Activated T-helper 1 cell treated with anti-CD3 and anti-CD28 coated beads, Interleukin-12 subunit alpha, Interleukin-12 subunit beta, Interleukin-2, Interleukin-4 antibody, amounts not matched to agents 30 ng/mL and 10 ng/mL and 1 ng/mL, durations not matched to agents 14 hours and 24 hours and 36 hours (primary cell): ENCODE measurements around the gene ERC1. TPM values are rescaled to one million over a fixed set of nuclear protein-coding genes. Genes with fewer than 3 reads are reported as not detected.

Source experiments
- DNase-seq: peaks from one replicate; pipeline ENCODE4 v3.0.0; 2021; ENCODE audit warnings: low spot score
- H3K27ac Mint-ChIP-seq: one replicate; pipeline ENCODE4 v1.8.0; 2021; ENCODE audit warnings: mild to moderate bottlenecking, mixed read lengths
- H3K27me3 Mint-ChIP-seq: one replicate; pipeline ENCODE4 v1.8.0; 2022; ENCODE audit warnings: mild to moderate bottlenecking, moderate library complexity, mixed read lengths; ENCODE audit not compliant: insufficient read depth
- H3K36me3 Mint-ChIP-seq: one replicate; pipeline ENCODE4 v1.8.0; 2021; ENCODE audit warnings: low read depth, mixed read lengths
- H3K4me1 Mint-ChIP-seq: one replicate; pipeline ENCODE4 v1.8.0; 2021; ENCODE audit warnings: low read depth, mixed read lengths
- H3K4me3 Mint-ChIP-seq: one replicate; pipeline ENCODE4 v1.8.0; 2021; ENCODE audit warnings: mild to moderate bottlenecking, moderate library complexity, mixed read lengths
- H3K9me3 Mint-ChIP-seq: one replicate; pipeline ENCODE4 v1.8.0; 2021; ENCODE audit warnings: mixed read lengths
- intact Hi-C: fragments of 100-400 bp; cut with micrococcal nuclease; formaldehyde crosslinking; loops from one replicate; pipeline ENCODE4 v1.15.1; 2024
- total RNA-seq: library from RNA; stranded (reverse); gene quantifications from 2 replicates; pipeline ENCODE4 v1.2.3, GENCODE V29; 2022

The ERC1 gene
- 33.6 and 34.3 TPM in 2 replicates for total RNA-seq

GRCh38 chr12:990661-991349 lies at the start of gene ERC1:
Gene ERC1, plus strand, starts transcription at chr12:991223. Its CDS starts 36,681 bp downstream, at chr12:1027904.
- peaks cover 7% of the 10 kb centered on the region for H3K27me3 Mint-ChIP-seq
- no peaks in the 10 kb centered on the region for H3K9me3 Mint-ChIP-seq
- intact Hi-C loops, result loop anchor here (1.0 to 5.0 kb wide), 9 partner anchors 42 to 700 kb away; partner anchors contain the start of genes ADIPOR2, CCDC77, FBXL14 and KDM5A
- peak within 1 kb of the TSS; percentile 88 for H3K27ac Mint-ChIP-seq
- DNase-seq, result peak; percentile 82
- H3K4me1 Mint-ChIP-seq, result peaks cover 35% of the 10 kb centered on the region
- peak within 1 kb of the TSS; percentile 91 for H3K4me3 Mint-ChIP-seq
- H3K36me3 Mint-ChIP-seq, result peaks cover 4% of the 10 kb centered on the region

- no peaks in the 10 kb centered on the region for H3K9me3 Mint-ChIP-seq
- peaks cover 32% of the 10 kb centered on the region for H3K36me3 Mint-ChIP-seq
- H3K4me1 Mint-ChIP-seq, result peaks cover 31% of the 10 kb centered on the region
- no peak overlapping the region for H3K27ac Mint-ChIP-seq
- no peak overlapping the region for H3K4me3 Mint-ChIP-seq
- no peaks in the 10 kb centered on the region for H3K27me3 Mint-ChIP-seq
- intact Hi-C loops, result loop anchor here (10.0 kb wide), 2 partner anchors 488 to 752 kb away; partner anchors contain the start of genes ADIPOR2 and B4GALNT3
- DNase-seq, result no peak
These were observed 48.0 kb upstream of the ERC1 start for GRCh38 chr12:943051-943450.

- peaks cover 26% of the 10 kb centered on the region for H3K36me3 Mint-ChIP-seq
- H3K27me3 Mint-ChIP-seq, result no peaks in the 10 kb centered on the region
- peaks cover 35% of the 10 kb centered on the region for H3K4me1 Mint-ChIP-seq
- H3K9me3 Mint-ChIP-seq, result no peaks in the 10 kb centered on the region
- DNase-seq, result no peak
- intact Hi-C loops, result loop anchor here (10.0 kb wide), 2 partner anchors 489 to 751 kb away; partner anchors contain the start of genes ADIPOR2 and B4GALNT3
- no peak overlapping the region for H3K4me3 Mint-ChIP-seq
- peak overlapping the region; percentile 15 for H3K27ac Mint-ChIP-seq
These were observed 46.8 kb upstream of the ERC1 start for GRCh38 chr12:944211-944610.

- intact Hi-C loops, result loop anchor here (5.0 to 10.0 kb wide), 6 partner anchors 39 to 749 kb away; partner anchors contain the start of genes ADIPOR2 and B4GALNT3
- H3K4me1 Mint-ChIP-seq, result peaks cover 35% of the 10 kb centered on the region
- H3K9me3 Mint-ChIP-seq, result no peaks in the 10 kb centered on the region
- peak overlapping the region; percentile 74 for H3K4me3 Mint-ChIP-seq
- H3K27me3 Mint-ChIP-seq, result peaks cover 2% of the 10 kb centered on the region
- peak overlapping the region; percentile 73 for H3K27ac Mint-ChIP-seq
- DNase-seq, result no peak
- peaks cover 14% of the 10 kb centered on the region for H3K36me3 Mint-ChIP-seq
These were observed 44.8 kb upstream of the ERC1 start for GRCh38 chr12:946212-946611.

- peaks cover 6% of the 10 kb centered on the region for H3K27me3 Mint-ChIP-seq
- peaks cover 35% of the 10 kb centered on the region for H3K4me1 Mint-ChIP-seq
- no peak for DNase-seq
- intact Hi-C loops, result loop anchor here (5.0 to 10.0 kb wide), 6 partner anchors 39 to 748 kb away; partner anchors contain the start of genes ADIPOR2 and B4GALNT3
- H3K9me3 Mint-ChIP-seq, result no peaks in the 10 kb centered on the region
- peaks cover 14% of the 10 kb centered on the region for H3K36me3 Mint-ChIP-seq
- H3K4me3 Mint-ChIP-seq, result peak overlapping the region; percentile 74
- H3K27ac Mint-ChIP-seq, result peak overlapping the region; percentile 74
These were observed 44.4 kb upstream of the ERC1 start for GRCh38 chr12:946631-947030.

GRCh38 chr12:948238-948637 lies 42.8 kb upstream of the ERC1 start:
- H3K4me1 Mint-ChIP-seq, result peaks cover 35% of the 10 kb centered on the region
- H3K4me3 Mint-ChIP-seq, result peak overlapping the region; percentile 95
- peak overlapping the region; percentile 27 for H3K27ac Mint-ChIP-seq
- H3K27me3 Mint-ChIP-seq, result peaks cover 6% of the 10 kb centered on the region
- intact Hi-C loops, result loop anchor here (5.0 to 10.0 kb wide), 6 partner anchors 41 to 747 kb away; partner anchors contain the start of genes ADIPOR2 and B4GALNT3
- H3K36me3 Mint-ChIP-seq, result peaks cover 8% of the 10 kb centered on the region
- H3K9me3 Mint-ChIP-seq, result no peaks in the 10 kb centered on the region
- DNase-seq, result no peak

GRCh38 chr12:949453-950191 lies 41.4 kb upstream of the ERC1 start, which contains the start of gene RAD52:
Gene RAD52, minus strand, starts transcription at chr12:949694. Its CDS starts 16,636 bp downstream, at chr12:933058.
- DNase-seq, result peak; percentile 94

GRCh38 chr12:951176-951575 lies 39.8 kb upstream of the ERC1 start:
- Mint-ChIP-seq H3K36me3 (peaks cover 2% of the 10 kb centered on the region), H3K27ac (no peak overlapping the region), H3K9me3 (no peaks in the 10 kb centered on the region), H3K4me1 (peaks cover 18% of the 10 kb centered on the region), H3K4me3 (no peak overlapping the region), H3K27me3 (peaks cover 9% of the 10 kb centered on the region)
- intact Hi-C loops, result loop anchor here (5.0 kb wide), 1 partner anchor 79 kb away; no protein-coding TSS in a partner anchor
- DNase-seq, result no peak

More at GRCh38 chr12:949453-950191, 41.4 kb upstream of the ERC1 start, which contains the start of gene RAD52:
- Mint-ChIP-seq H3K9me3 (no peaks in the 10 kb centered on the region), H3K27ac (peak within 1 kb of the TSS; percentile 92), H3K4me1 (peaks cover 26% of the 10 kb centered on the region), H3K36me3 (peaks cover 6% of the 10 kb centered on the region), H3K4me3 (peak within 1 kb of the TSS; percentile 95), H3K27me3 (peaks cover 6% of the 10 kb centered on the region)
- intact Hi-C loops, result loop anchor here (1.0 to 10.0 kb wide), 16 partner anchors 42 to 1055 kb away; partner anchors contain the start of genes ADIPOR2, B4GALNT3, CCDC77 and DCP1B

GRCh38 chr12:953776-954175 lies 37.2 kb upstream of the ERC1 start:
- no peak overlapping the region for H3K27ac Mint-ChIP-seq
- intact Hi-C loops, result loop anchor here (5.0 kb wide), 1 partner anchor 81 kb away; no protein-coding TSS in a partner anchor
- no peaks in the 10 kb centered on the region for H3K4me1 Mint-ChIP-seq
- no peaks in the 10 kb centered on the region for H3K36me3 Mint-ChIP-seq
- peaks cover 9% of the 10 kb centered on the region for H3K27me3 Mint-ChIP-seq
- no peak overlapping the region for H3K4me3 Mint-ChIP-seq
- DNase-seq, result no peak
- no peaks in the 10 kb centered on the region for H3K9me3 Mint-ChIP-seq

GRCh38 chr12:954741-955140 lies 36.3 kb upstream of the ERC1 start:
- no peaks in the 10 kb centered on the region for H3K36me3 Mint-ChIP-seq
- H3K27ac Mint-ChIP-seq, result no peak overlapping the region
- no peak for DNase-seq
- intact Hi-C loops, result loop anchor here (5.0 kb wide), 1 partner anchor 82 kb away; no protein-coding TSS in a partner anchor
- no peak overlapping the region for H3K4me3 Mint-ChIP-seq
- peaks cover 9% of the 10 kb centered on the region for H3K27me3 Mint-ChIP-seq
- no peaks in the 10 kb centered on the region for H3K4me1 Mint-ChIP-seq
- H3K9me3 Mint-ChIP-seq, result no peaks in the 10 kb centered on the region

GRCh38 chr12:955939-956338 lies 35.1 kb upstream of the ERC1 start:
- peaks cover 9% of the 10 kb centered on the region for H3K27me3 Mint-ChIP-seq
- intact Hi-C loops, result no loop called here
- no peaks in the 10 kb centered on the region for H3K36me3 Mint-ChIP-seq
- H3K27ac Mint-ChIP-seq, result no peak overlapping the region
- DNase-seq, result no peak
- no peaks in the 10 kb centered on the region for H3K4me1 Mint-ChIP-seq
- no peak overlapping the region for H3K4me3 Mint-ChIP-seq
- no peaks in the 10 kb centered on the region for H3K9me3 Mint-ChIP-seq

GRCh38 chr12:958588-959123 lies 32.4 kb upstream of the ERC1 start:
- Mint-ChIP-seq H3K4me1 (no peaks in the 10 kb centered on the region), H3K27ac (no peak overlapping the region), H3K9me3 (no peaks in the 10 kb centered on the region), H3K27me3 (peaks cover 3% of the 10 kb centered on the region), H3K4me3 (no peak overlapping the region), H3K36me3 (no peaks in the 10 kb centered on the region)
- no peak for DNase-seq
- intact Hi-C loops, result no loop called here
